ENCODE measurements around the gene SIL1.
"Not testable (repeated sequence)": the region's sequence is repeated elsewhere in the genome, so short reads cannot be mapped to it uniquely, and the experiment has no call there.

DNA sequence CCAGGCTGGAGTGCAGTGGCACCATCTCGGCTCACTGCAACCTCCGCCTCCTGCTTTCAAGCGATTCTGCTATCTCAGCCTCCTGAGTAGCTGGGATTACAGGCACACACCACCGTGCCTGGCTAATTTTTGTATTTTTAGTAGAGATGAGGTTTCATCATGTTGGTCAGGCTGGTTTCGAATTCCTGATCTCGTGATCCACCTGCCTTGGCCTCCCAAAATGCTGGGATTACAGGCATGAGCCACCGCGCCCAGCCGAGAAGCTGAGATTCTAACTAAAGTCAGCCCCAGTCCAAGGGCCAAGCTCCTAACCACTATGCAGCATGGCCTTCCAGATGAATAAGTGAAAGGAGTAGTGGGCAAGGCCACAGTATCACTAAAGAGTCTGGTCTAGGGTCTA, 20.9 kb downstream of the SIL1 start:
- TF ChIP-seq, protein P1, sequence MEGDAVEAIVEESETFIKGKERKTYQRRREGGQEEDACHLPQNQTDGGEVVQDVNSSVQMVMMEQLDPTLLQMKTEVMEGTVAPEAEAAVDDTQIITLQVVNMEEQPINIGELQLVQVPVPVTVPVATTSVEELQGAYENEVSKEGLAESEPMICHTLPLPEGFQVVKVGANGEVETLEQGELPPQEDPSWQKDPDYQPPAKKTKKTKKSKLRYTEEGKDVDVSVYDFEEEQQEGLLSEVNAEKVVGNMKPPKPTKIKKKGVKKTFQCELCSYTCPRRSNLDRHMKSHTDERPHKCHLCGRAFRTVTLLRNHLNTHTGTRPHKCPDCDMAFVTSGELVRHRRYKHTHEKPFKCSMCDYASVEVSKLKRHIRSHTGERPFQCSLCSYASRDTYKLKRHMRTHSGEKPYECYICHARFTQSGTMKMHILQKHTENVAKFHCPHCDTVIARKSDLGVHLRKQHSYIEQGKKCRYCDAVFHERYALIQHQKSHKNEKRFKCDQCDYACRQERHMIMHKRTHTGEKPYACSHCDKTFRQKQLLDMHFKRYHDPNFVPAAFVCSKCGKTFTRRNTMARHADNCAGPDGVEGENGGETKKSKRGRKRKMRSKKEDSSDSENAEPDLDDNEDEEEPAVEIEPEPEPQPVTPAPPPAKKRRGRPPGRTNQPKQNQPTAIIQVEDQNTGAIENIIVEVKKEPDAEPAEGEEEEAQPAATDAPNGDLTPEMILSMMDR (IDR thresholded peaks at IDR 0.05) = not testable (repeated sequence)
- TF ChIP-seq POLR2A (IDR thresholded peaks at IDR 0.05); POLR2AphosphoS5 (IDR thresholded peaks at IDR 0.05; ENCODE audit: insufficient read depth in 1 of 2, low read depth in 1 of 2): not testable (repeated sequence)

Measured in vagina (tissue), 2 donors.